Muscle layer of duodenum (tissue), 2 donors: ENCODE measurements around the gene DGKD.
"Not testable (repeated sequence)": the region's sequence is repeated elsewhere in the genome, so short reads cannot be mapped to it uniquely, and the experiment has no call there.

Experiments
- H3K27ac ChIP-seq: one replicate; pipeline ENCODE4 v1.7.0; 2013; ENCODE audit warnings: mild to moderate bottlenecking, low read length
- H3K27me3 ChIP-seq: one replicate; pipeline ENCODE4 v1.7.0; 2013; ENCODE audit warnings: low read depth, mild to moderate bottlenecking, control low read depth, low read length
- H3K36me3 ChIP-seq, 2 donors: one replicate each; pipeline ENCODE4 v1.7.0; 2013; ENCODE audit warnings: low read length in 2 of 2, control low read depth in 1 of 2, mild to moderate bottlenecking in 1 of 2; ENCODE audit not compliant: insufficient read depth in 2 of 2, control insufficient read depth in 1 of 2
- H3K4me1 ChIP-seq, 2 donors: one replicate each; pipeline ENCODE4 v1.7.0; 2013; ENCODE audit warnings: low read length in 2 of 2, mild to moderate bottlenecking in 2 of 2, control low read depth in 1 of 2, moderate library complexity in 1 of 2; ENCODE audit not compliant: insufficient read depth in 2 of 2, control insufficient read depth in 1 of 2
- H3K4me3 ChIP-seq, 2 donors: one replicate each; pipeline ENCODE4 v1.7.0; 2013; ENCODE audit warnings: low read length in 2 of 2, low read depth in 1 of 2, mild to moderate bottlenecking in 1 of 2
- H3K9me3 ChIP-seq, 2 donors: one replicate each; pipeline ENCODE4 v1.7.0; 2013; ENCODE audit warnings: low read length in 2 of 2, control low read depth in 1 of 2, mild to moderate bottlenecking in 1 of 2; ENCODE audit not compliant: control insufficient read depth in 1 of 2
- donor health status: healthy.

The DGKD gene

DNA sequence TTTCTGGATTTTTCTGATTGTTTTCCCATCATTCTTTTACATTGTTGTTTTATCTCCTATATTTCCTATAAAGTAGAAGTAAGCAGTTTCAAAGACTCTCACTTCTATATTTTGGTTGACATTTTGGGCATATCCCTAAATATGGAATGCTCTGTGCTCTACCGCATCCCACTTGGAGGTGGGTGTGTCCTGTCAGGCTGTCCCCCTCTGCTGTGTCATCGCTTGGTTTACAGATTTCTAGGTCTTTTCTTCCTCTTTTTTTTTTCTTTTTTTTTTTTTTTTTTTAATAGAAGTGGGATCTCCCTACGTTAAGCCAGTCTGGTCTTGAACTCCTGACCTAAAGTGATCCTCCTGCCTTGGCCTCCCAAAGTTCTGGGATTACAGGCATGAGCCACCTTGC, 13.3 kb downstream of the DGKD start:
- H3K9me3 ChIP-seq = no peaks in the 10 kb centered on the region
- no peaks in the 10 kb centered on the region for H3K27me3 ChIP-seq
- H3K4me3 ChIP-seq = no peak overlapping the region

DNA sequence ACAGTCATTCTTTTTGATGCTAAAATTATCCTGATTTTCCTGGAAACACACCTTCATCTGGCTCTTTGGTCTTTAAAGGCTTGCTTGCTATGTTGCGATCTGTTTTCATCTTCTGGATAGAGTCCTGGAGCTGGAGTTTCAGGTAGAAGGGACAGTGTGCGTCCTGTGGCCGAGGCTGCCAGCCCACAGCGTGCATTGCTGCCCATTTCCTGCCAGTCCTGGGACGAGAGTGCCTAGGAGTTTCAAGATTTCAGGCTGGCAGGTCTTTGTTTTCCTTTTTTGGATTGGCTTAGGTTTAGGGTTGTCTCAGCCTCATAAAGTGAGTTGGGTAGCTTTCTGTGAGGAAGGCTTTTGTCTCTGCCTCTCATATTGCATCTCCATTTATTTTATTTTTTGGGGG, 14.5 kb downstream of the DGKD start:
- Histone ChIP-seq H3K27ac (no peak overlapping the region), H3K36me3 (peaks cover 0 to 4% of the 10 kb centered on the region in 2 donors), H3K27me3 (no peaks in the 10 kb centered on the region), H3K4me3 (no peak overlapping the region), H3K4me1 (peaks cover 0 to 9% of the 10 kb centered on the region in 2 donors), H3K9me3 (no peaks in the 10 kb centered on the region)

More for the DNA sequence above, 13.3 kb downstream of the DGKD start:
- Histone ChIP-seq H3K36me3 (peaks cover 0 to 4% of the 10 kb centered on the region in 2 donors), H3K27ac (no peak overlapping the region), H3K4me1 (peaks cover 0 to 9% of the 10 kb centered on the region in 2 donors)

DNA sequence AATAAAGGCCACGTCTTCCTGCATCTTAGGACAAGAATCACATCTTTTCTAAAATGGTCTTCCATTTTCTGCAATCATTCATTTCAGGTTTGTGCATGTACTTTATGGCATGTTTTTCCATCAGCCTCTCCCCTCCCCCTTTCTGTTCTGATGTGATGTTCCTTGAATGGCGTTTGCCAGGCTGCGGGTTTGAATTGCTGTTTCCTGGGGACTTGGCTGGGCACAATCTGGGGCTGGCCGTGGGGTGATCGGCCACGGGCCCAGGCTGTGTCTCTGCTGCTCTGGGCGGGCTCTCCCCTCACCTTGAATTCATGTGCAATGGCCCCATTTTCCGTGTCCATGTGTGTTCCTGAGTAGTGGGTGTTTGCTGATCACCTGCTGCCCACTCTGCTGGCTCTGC, 15.2 kb downstream of the DGKD start:
- H3K27me3 ChIP-seq = no peaks in the 10 kb centered on the region
- no peak overlapping the region for H3K4me3 ChIP-seq
- no peak overlapping the region for H3K27ac ChIP-seq
- H3K36me3 ChIP-seq = peaks cover 0 to 4% of the 10 kb centered on the region in 2 donors
- peaks cover 0 to 9% of the 10 kb centered on the region in 2 donors for H3K4me1 ChIP-seq
- H3K9me3 ChIP-seq = no peaks in the 10 kb centered on the region

DNA sequence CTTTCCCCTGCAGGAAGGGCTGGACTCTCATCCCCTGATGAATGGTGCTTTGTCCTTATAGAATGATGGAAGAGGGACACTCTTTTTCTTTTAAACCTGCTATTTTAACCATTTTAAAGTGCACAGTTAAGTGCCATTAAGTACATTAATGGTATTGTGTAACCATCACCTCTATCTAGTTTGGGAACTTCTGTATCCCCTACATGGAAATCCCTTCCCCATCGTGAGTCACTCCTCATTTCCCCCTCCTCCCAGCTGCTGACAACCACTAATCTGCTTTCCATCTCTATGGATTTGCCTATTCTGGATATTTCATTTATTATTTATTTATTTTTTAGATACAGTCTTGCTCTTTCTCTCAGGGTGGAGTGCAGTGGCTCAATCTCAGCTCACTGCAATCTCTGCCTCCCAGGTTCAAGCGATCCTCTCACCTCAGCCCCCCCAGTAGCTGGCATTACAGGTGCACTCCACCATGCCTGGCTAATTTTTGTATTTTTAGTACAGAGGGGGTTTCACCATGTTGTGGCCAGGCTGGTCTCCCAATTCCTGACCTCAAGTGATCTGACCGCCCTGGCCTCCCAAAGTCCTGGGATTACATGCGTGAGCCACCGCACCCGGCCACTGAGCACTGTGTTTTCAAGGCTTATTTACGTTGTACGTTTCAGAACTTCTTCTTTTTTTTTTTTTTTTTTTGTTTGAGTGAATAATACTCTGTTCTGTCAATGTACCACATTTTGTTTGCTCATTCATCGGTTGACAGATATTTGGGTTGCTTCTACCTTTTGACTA, 15.8 kb downstream of the DGKD start:
- no peak overlapping the region for H3K4me3 ChIP-seq
- no peaks in the 10 kb centered on the region for H3K27me3 ChIP-seq
- peaks cover 0 to 12% of the 10 kb centered on the region in 2 donors for H3K4me1 ChIP-seq
- peaks cover 0 to 4% of the 10 kb centered on the region in 2 donors for H3K36me3 ChIP-seq
- no peaks in the 10 kb centered on the region for H3K9me3 ChIP-seq
- no peak overlapping the region for H3K27ac ChIP-seq

DNA sequence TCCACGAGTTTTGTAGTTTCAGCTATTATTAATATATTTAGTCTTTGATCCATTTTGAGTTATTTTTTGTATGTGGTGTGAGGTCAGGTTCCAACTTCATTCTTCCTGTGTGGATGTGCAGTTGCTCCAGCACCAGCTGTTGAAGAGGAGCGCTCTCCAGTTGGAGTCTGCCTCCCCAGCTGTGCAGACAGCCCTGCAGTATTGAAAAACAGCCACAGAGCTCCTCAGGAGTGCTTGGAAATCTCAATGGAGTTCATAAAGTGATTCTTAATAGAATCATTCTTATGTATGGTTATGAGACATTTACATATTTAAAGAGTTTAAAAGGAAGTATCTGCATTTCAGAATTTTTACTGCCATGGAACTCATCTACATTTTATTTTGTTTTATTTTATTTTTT, 17.3 kb downstream of the DGKD start:
- no peak overlapping the region for H3K4me3 ChIP-seq
- H3K9me3 ChIP-seq = no peaks in the 10 kb centered on the region
- peaks cover 0 to 12% of the 10 kb centered on the region in 2 donors for H3K4me1 ChIP-seq
- peaks cover 0 to 4% of the 10 kb centered on the region in 2 donors for H3K36me3 ChIP-seq
- no peaks in the 10 kb centered on the region for H3K27me3 ChIP-seq
- no peak overlapping the region for H3K27ac ChIP-seq

DNA sequence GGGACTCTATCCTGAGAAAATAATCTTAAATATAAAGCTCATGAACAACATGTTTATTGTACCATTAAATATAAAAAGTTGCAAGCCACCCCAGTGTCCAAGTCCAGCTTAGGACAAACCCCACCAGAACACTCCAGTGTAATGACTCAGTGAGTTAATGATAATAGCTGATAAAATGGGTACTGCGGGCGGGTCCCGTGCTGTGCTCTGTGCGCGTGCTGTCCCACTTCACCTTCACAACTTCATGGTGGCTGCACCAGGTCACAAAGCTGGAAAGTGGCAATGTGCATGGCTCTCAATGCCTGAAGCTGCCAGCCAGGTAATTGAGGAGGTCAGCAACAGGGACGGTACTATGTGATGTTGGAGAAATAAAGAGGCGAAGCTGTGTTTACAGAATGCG, 18.6 kb downstream of the DGKD start:
- Histone ChIP-seq H3K9me3 (no peaks in the 10 kb centered on the region), H3K27ac (no peak overlapping the region), H3K4me1 (peaks cover 0 to 12% of the 10 kb centered on the region in 2 donors), H3K27me3 (no peaks in the 10 kb centered on the region), H3K4me3 (no peak overlapping the region), H3K36me3 (peaks cover 0 to 4% of the 10 kb centered on the region in 2 donors)

DNA sequence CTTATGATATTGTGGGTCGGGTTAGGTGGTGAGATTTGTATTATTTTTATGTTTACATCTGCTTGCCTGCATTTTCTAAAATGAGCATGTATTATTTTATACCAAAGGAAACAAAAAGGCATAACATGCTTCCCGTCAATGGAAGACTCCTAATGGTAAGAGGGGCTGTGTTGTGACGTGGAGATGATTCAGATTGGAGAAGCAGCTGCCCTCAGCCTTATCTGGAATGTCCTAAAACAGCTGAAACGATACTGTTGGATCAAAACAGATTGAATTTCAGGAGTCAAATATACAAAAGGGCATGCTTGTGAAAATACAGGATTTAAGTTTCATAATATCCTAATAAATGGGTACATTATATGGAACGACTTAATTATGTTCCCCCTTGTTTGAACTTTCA, 19.0 kb downstream of the DGKD start:
- no peak overlapping the region for H3K4me3 ChIP-seq
- peaks cover 0 to 12% of the 10 kb centered on the region in 2 donors for H3K4me1 ChIP-seq
- no peaks in the 10 kb centered on the region for H3K27me3 ChIP-seq
- peaks cover 0 to 4% of the 10 kb centered on the region in 2 donors for H3K36me3 ChIP-seq
- no peaks in the 10 kb centered on the region for H3K9me3 ChIP-seq
- no peak overlapping the region for H3K27ac ChIP-seq

DNA sequence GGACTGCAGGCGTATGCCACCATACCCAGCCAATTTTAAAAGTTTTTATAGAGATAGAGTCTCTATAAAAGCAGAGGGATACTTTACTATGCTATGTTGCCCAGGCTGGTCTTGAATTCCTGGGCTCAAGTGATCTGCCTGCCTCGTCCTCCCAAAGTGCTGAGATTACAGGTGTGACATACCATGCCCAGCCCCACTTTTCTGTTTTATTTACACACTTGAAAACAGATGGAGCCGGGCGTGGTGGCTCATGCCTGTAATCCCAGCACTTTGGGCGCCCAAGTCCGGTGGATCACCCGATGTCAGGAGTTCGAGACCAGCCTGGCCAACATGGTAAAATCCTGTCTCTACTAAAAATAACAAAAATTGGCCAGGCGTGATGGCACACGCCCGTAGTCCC, 20.5 kb downstream of the DGKD start:
- not testable (repeated sequence) for H3K36me3 ChIP-seq, H3K27ac ChIP-seq

DNA sequence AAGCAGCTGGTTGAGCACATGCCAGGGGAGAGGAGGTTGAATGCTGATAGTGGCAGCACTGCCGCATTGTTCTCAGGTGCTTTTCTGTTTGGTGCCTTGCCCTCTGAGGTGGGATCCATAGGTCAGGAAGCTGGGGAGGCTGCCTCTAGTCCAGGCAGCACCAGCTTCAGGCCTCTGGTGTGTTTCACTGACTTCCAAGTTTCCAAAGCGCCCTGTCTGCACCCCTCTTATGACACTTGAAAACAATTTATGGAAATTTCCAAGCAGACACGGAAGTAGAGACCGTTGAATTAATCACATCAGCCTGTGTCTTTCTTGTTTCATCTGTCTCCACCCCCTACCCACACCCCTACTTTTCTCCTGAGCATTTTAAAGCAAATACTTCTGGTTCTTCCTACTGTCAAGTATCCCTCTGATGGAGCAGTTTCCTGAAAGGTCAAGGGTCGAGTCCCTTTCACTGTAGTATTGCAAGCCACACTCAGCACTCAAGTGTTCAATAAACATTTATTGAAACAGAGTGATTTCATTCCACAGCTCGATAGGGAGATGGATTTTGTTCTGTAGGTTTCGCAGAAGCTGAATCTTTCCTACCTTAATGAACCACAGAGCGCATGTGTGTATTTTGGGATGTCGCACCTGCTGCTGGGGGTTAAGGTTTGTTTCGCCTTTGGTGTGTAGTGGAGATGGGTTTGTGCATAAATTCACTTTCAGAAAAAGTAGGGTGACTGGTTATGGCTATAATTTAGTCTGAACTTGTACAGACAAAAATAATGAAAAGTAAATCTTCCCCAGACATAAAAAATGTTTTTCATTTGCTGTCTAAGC, 21.4 kb downstream of the DGKD start:
- H3K36me3 ChIP-seq = peaks cover 0 to 4% of the 10 kb centered on the region in 2 donors
- peaks cover 0 to 3% of the 10 kb centered on the region in 2 donors for H3K4me1 ChIP-seq
- H3K27ac ChIP-seq = no peak overlapping the region
- no peaks in the 10 kb centered on the region for H3K9me3 ChIP-seq
- no peaks in the 10 kb centered on the region for H3K27me3 ChIP-seq
- no peak overlapping the region for H3K4me3 ChIP-seq

More for the DNA sequence above, 20.5 kb downstream of the DGKD start:
- H3K4me1 ChIP-seq, H3K4me3 ChIP-seq, H3K9me3 ChIP-seq, H3K27me3 ChIP-seq: not testable (repeated sequence)

DNA sequence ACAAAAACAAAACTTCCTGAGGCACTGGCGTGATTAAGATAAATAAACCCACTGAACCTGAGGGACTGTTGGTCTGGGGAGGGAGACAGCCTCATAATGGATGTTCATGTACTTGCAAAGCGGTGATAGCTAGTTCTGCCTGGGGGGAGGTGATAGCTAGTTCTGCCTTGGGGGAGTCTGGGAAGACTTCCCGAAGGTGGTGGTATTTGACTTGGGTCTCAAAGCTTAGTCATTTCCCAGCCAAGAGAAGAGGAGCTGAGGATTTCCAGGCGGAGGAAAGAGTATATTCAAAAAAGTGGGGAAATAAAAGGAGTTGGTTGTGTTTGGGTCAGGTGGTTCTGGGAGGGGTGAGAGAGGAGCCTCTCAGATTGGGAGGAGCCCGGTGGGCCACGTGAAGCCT, 24.7 kb downstream of the DGKD start:
- Histone ChIP-seq H3K9me3 (no peaks in the 10 kb centered on the region), H3K27me3 (no peaks in the 10 kb centered on the region), H3K36me3 (no peaks in the 10 kb centered on the region), H3K27ac (no peak overlapping the region), H3K4me1 (peaks cover 0 to 3% of the 10 kb centered on the region in 2 donors), H3K4me3 (no peak overlapping the region)

DNA sequence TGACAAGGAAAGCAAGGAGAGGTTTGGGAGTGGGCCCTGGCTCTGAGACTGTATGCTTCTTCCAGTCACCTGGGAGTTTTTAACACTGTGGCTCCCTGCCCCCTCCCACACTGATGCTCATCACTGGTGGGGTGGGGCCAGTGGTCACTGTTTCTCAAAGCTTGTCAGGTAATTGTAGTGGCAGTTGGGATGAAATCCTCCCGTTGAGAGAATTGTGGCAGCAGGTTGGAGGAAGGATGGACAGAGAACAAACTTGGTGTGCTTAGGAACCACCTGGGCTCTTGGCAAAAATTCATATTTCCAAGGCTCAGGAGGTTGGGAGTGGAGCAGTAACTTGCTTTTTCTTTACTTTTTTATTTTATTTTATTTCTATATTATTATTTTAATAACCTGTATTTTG, 25.1 kb downstream of the DGKD start:
- H3K27ac ChIP-seq = no peak overlapping the region
- no peaks in the 10 kb centered on the region for H3K9me3 ChIP-seq
- peaks cover 0 to 4% of the 10 kb centered on the region in 2 donors for H3K4me1 ChIP-seq
- H3K36me3 ChIP-seq = no peaks in the 10 kb centered on the region
- no peak overlapping the region for H3K4me3 ChIP-seq
- H3K27me3 ChIP-seq = no peaks in the 10 kb centered on the region
